ENCODE data around the gene MPEG1.
A peak's percentile ranks its signal among the peaks of the same experiment; 100 is the strongest.

MPEG1 gene

GRCh38 chr11:59218319-59218718 is 5.6 kb upstream of the MPEG1 start:
- no peak for DNase-seq

GRCh38 chr11:59216641-59217564 is 4.2 kb upstream of the MPEG1 start:
- no peak for DNase-seq

GRCh38 chr11:59214141-59214893 is 1.6 kb upstream of the MPEG1 start:
- no peak for DNase-seq

GRCh38 chr11:59212222-59212621 is 505 bp downstream of the MPEG1 start:
- no peak for DNase-seq

- no peak for DNase-seq
Measured at GRCh38 chr11:59208956-59209355, 3.8 kb downstream of the MPEG1 start.

GRCh38 chr11:59207988-59208451 is 4.7 kb downstream of the MPEG1 start:
- DNase-seq, result peak; percentile 58

GRCh38 chr11:59206635-59207034 is 6.1 kb downstream of the MPEG1 start:
- peak; percentile 56 for DNase-seq

- no peak for DNase-seq
Measured at GRCh38 chr11:59205648-59206047, 7.1 kb downstream of the MPEG1 start.

GRCh38 chr11:59204746-59205145 is 8.0 kb downstream of the MPEG1 start:
- DNase-seq, result no peak

GRCh38 chr11:59201353-59201752 is 11.4 kb downstream of the MPEG1 start:
- no peak for DNase-seq

GRCh38 chr11:59200423-59200746 is 12.3 kb downstream of the MPEG1 start:
- DNase-seq, result no peak

GRCh38 chr11:59199546-59200422 is 12.9 kb downstream of the MPEG1 start:
- no peak for DNase-seq

- no peak for DNase-seq
Measured at GRCh38 chr11:59198726-59199125, 14.0 kb downstream of the MPEG1 start.

GRCh38 chr11:59197991-59198390 is 14.7 kb downstream of the MPEG1 start:
- DNase-seq, result no peak

GRCh38 chr11:59196777-59197176 is 15.9 kb downstream of the MPEG1 start:
- DNase-seq, result no peak

- DNase-seq, result no peak
Measured at GRCh38 chr11:59195586-59195985, 17.1 kb downstream of the MPEG1 start.

GRCh38 chr11:59193587-59194130 is 19.1 kb downstream of the MPEG1 start:
- DNase-seq, result no peak

GRCh38 chr11:59192446-59193020 is 20.2 kb downstream of the MPEG1 start:
- no peak for DNase-seq

GRCh38 chr11:59191890-59192289 is 20.8 kb downstream of the MPEG1 start:
- no peak for DNase-seq

GRCh38 chr11:59191095-59191494 is 21.6 kb downstream of the MPEG1 start:
- no peak for DNase-seq

GRCh38 chr11:59189986-59190385 is 22.7 kb downstream of the MPEG1 start:
- DNase-seq, result peak; percentile 82

- DNase-seq, result no peak
Measured at GRCh38 chr11:59188954-59189353, 23.8 kb downstream of the MPEG1 start.

Data from NCI-H82 (cell line).